GM21528 (cell line): ENCODE measurements around the gene DVL2.

ENCODE experiments used
- ATAC-seq: cut with Tn5 transposase; IDR thresholded peaks from one replicate; pipeline ENCODE4 v1.9.1; 2021; ENCODE audit warnings: mild to moderate bottlenecking, moderate library complexity; ENCODE audit not compliant: unreplicated experiment, low FRiP score

DVL2 gene

GRCh38 chr17:7177954-7178477 lies 56.3 kb downstream of the DVL2 start:
- no peak for ATAC-seq

GRCh38 chr17:7177191-7177953 lies 56.9 kb downstream of the DVL2 start:
- ATAC-seq, result no peak

- ATAC-seq, result no peak
Measured at GRCh38 chr17:7176841-7177190, 57.5 kb downstream of the DVL2 start.

DNA sequence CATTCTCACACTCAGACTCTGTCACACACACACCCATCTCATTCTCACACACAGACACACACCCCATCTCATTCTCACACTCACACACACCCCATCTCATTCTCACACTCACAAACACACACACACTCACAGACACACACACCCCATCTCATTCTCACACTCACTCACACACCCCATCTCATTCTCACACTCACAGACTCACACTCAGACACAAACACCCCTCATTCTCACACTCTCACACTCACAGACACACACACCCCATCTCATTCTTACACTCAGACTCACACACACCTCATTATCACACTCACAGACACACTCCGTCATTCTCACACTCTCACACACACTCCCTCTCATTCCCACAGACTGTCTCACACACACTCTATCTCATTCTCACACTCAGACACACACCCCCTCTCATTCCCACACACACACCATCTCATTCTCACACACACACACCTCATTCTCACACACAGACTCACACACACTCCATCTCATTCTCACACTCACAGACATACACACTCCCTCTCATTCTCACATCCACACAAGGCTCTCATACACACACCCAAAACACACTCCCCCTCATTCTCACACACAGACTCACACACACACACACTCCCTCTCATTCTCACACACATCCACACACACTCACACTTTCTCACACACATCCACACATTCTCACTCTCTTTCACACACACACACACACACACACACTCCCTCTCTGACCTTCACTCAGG lies 58.0 kb downstream of the DVL2 start:
- no peak for ATAC-seq
